ENCODE data around the gene ARAP1.

Gene ARAP1

GRCh38 chr11:72701466-72701865 is 50.7 kb downstream of the ARAP1 start:
- CTCF ChIA-PET, result no interaction called here
- DNase-seq, result no peak
- H3K27ac Mint-ChIP-seq, result no peak overlapping the region
- no peaks in the 10 kb centered on the region for H3K27me3 Mint-ChIP-seq
- H3K9me3 Mint-ChIP-seq, result no peaks in the 10 kb centered on the region
- H3K36me3 Mint-ChIP-seq, result peaks cover 47% of the 10 kb centered on the region
- H3K4me3 Mint-ChIP-seq, result no peak overlapping the region
- H3K4me1 Mint-ChIP-seq, result no peaks in the 10 kb centered on the region

- no peak overlapping the region for H3K27ac Mint-ChIP-seq
- H3K9me3 Mint-ChIP-seq, result no peaks in the 10 kb centered on the region
- H3K4me1 Mint-ChIP-seq, result no peaks in the 10 kb centered on the region
- H3K4me3 Mint-ChIP-seq, result no peak overlapping the region
- peaks cover 41% of the 10 kb centered on the region for H3K36me3 Mint-ChIP-seq
- CTCF ChIA-PET, result interaction anchor here (2.0 kb wide), 1 partner anchor 16 kb away, joined by 9 read pairs; no protein-coding TSS in a partner anchor
- no peaks in the 10 kb centered on the region for H3K27me3 Mint-ChIP-seq
- no peak for DNase-seq
Measured at GRCh38 chr11:72700146-72700545, 52.1 kb downstream of the ARAP1 start.

- H3K27ac Mint-ChIP-seq, result no peak overlapping the region
- no peaks in the 10 kb centered on the region for H3K27me3 Mint-ChIP-seq
- H3K4me1 Mint-ChIP-seq, result no peaks in the 10 kb centered on the region
Measured at GRCh38 chr11:72697814-72698213, 54.4 kb downstream of the ARAP1 start.

GRCh38 chr11:72696866-72697700 is 55.1 kb downstream of the ARAP1 start:
- no peaks in the 10 kb centered on the region for H3K27me3 Mint-ChIP-seq
- H3K4me3 Mint-ChIP-seq, result no peak overlapping the region
- H3K4me1 Mint-ChIP-seq, result no peaks in the 10 kb centered on the region
- peaks cover 48% of the 10 kb centered on the region for H3K36me3 Mint-ChIP-seq
- no peak overlapping the region for H3K27ac Mint-ChIP-seq
- no peak for DNase-seq
- H3K9me3 Mint-ChIP-seq, result no peaks in the 10 kb centered on the region
- CTCF ChIA-PET, result interaction anchor here (1.4 kb wide), 1 partner anchor 13 kb away, joined by 3 read pairs; no protein-coding TSS in a partner anchor

More at GRCh38 chr11:72697814-72698213, 54.4 kb downstream of the ARAP1 start:
- CTCF ChIA-PET, result no interaction called here
- Mint-ChIP-seq H3K36me3 (peaks cover 45% of the 10 kb centered on the region), H3K9me3 (no peaks in the 10 kb centered on the region), H3K4me3 (no peak overlapping the region)
- no peak for DNase-seq

GRCh38 chr11:72695354-72695753 is 56.9 kb downstream of the ARAP1 start:
- Mint-ChIP-seq H3K36me3 (peaks cover 42% of the 10 kb centered on the region), H3K4me3 (no peak overlapping the region), H3K9me3 (no peaks in the 10 kb centered on the region), H3K4me1 (no peaks in the 10 kb centered on the region), H3K27ac (no peak overlapping the region), H3K27me3 (no peaks in the 10 kb centered on the region)
- CTCF ChIA-PET, result interaction anchor here (1.4 kb wide), 1 partner anchor 12 kb away, joined by 3 read pairs; no protein-coding TSS in a partner anchor
- DNase-seq, result no peak

- H3K36me3 Mint-ChIP-seq, result peaks cover 40% of the 10 kb centered on the region
- H3K27me3 Mint-ChIP-seq, result no peaks in the 10 kb centered on the region
- CTCF ChIA-PET, result interaction anchor here (1.7 kb wide), 1 partner anchor 10 kb away, joined by 4 read pairs; no protein-coding TSS in a partner anchor
- no peaks in the 10 kb centered on the region for H3K9me3 Mint-ChIP-seq
- H3K4me1 Mint-ChIP-seq, result peaks cover 6% of the 10 kb centered on the region
- no peak overlapping the region for H3K27ac Mint-ChIP-seq
- no peak for DNase-seq
- no peak overlapping the region for H3K4me3 Mint-ChIP-seq
Measured at GRCh38 chr11:72693271-72693968, 58.8 kb downstream of the ARAP1 start.

- CTCF ChIA-PET, result interaction anchor here (1.7 kb wide), 1 partner anchor 9 kb away, joined by 4 read pairs; no protein-coding TSS in a partner anchor
Measured at GRCh38 chr11:72692498-72693237, 59.5 kb downstream of the ARAP1 start.

GRCh38 chr11:72690166-72690565 is 62.0 kb downstream of the ARAP1 start:
- DNase-seq, result no peak
- Mint-ChIP-seq H3K36me3 (peaks cover 58% of the 10 kb centered on the region), H3K27ac (peak overlapping the region; percentile 66), H3K4me3 (no peak overlapping the region), H3K27me3 (no peaks in the 10 kb centered on the region), H3K4me1 (peaks cover 38% of the 10 kb centered on the region), H3K9me3 (no peaks in the 10 kb centered on the region)
- CTCF ChIA-PET, result no interaction called here

More at GRCh38 chr11:72692498-72693237, 59.5 kb downstream of the ARAP1 start:
- Mint-ChIP-seq H3K9me3 (no peaks in the 10 kb centered on the region), H3K27ac (no peak overlapping the region), H3K4me1 (peaks cover 13% of the 10 kb centered on the region), H3K36me3 (peaks cover 43% of the 10 kb centered on the region), H3K27me3 (no peaks in the 10 kb centered on the region), H3K4me3 (no peak overlapping the region)
- DNase-seq, result no peak

- Mint-ChIP-seq H3K9me3 (no peaks in the 10 kb centered on the region), H3K4me3 (no peak overlapping the region), H3K27me3 (no peaks in the 10 kb centered on the region), H3K4me1 (peaks cover 43% of the 10 kb centered on the region), H3K36me3 (peaks cover 49% of the 10 kb centered on the region), H3K27ac (no peak overlapping the region)
- CTCF ChIA-PET, result no interaction called here
- DNase-seq, result no peak
Measured at GRCh38 chr11:72688929-72689328, 63.3 kb downstream of the ARAP1 start.

- Mint-ChIP-seq H3K9me3 (no peaks in the 10 kb centered on the region), H3K4me3 (no peak overlapping the region), H3K4me1 (peaks cover 47% of the 10 kb centered on the region), H3K27me3 (no peaks in the 10 kb centered on the region), H3K36me3 (peaks cover 52% of the 10 kb centered on the region), H3K27ac (peak overlapping the region; percentile 72)
- CTCF ChIA-PET, result no interaction called here
- no peak for DNase-seq
Measured at GRCh38 chr11:72688486-72688885, 63.7 kb downstream of the ARAP1 start.

GRCh38 chr11:72687326-72687725 is 64.9 kb downstream of the ARAP1 start:
- Mint-ChIP-seq H3K4me3 (no peak overlapping the region), H3K27me3 (no peaks in the 10 kb centered on the region), H3K36me3 (peaks cover 46% of the 10 kb centered on the region), H3K27ac (peak overlapping the region; percentile 88), H3K9me3 (no peaks in the 10 kb centered on the region), H3K4me1 (peaks cover 47% of the 10 kb centered on the region)
- CTCF ChIA-PET, result no interaction called here
- DNase-seq, result no peak

GRCh38 chr11:72686639-72687220 is 65.5 kb downstream of the ARAP1 start:
- CTCF ChIA-PET, result interaction anchor here (0.7 to 3.2 kb wide), 3 partner anchors 97 to 107 kb away, joined by 3 to 16 read pairs (median 4); partner anchors contain the start of gene STARD10
- Mint-ChIP-seq H3K36me3 (peaks cover 46% of the 10 kb centered on the region), H3K4me1 (peaks cover 47% of the 10 kb centered on the region)

GRCh38 chr11:72685560-72686480 is 66.4 kb downstream of the ARAP1 start:
- H3K27ac Mint-ChIP-seq, result peak overlapping the region; percentile 88
- no peaks in the 10 kb centered on the region for H3K9me3 Mint-ChIP-seq
- H3K4me3 Mint-ChIP-seq, result peak overlapping the region; percentile 19
- CTCF ChIA-PET, result interaction anchor here (0.7 to 6.1 kb wide), 9 partner anchors 10 to 492 kb away, joined by 3 to 65 read pairs (median 8); partner anchors contain the start of gene STARD10
- H3K36me3 Mint-ChIP-seq, result peaks cover 41% of the 10 kb centered on the region
- H3K27me3 Mint-ChIP-seq, result peaks cover 3% of the 10 kb centered on the region
- H3K4me1 Mint-ChIP-seq, result peaks cover 47% of the 10 kb centered on the region
- DNase-seq, result peak; percentile 62

More at GRCh38 chr11:72686639-72687220, 65.5 kb downstream of the ARAP1 start:
- no peaks in the 10 kb centered on the region for H3K9me3 Mint-ChIP-seq
- H3K4me3 Mint-ChIP-seq, result peak overlapping the region; percentile 19
- peak overlapping the region; percentile 88 for H3K27ac Mint-ChIP-seq
- H3K27me3 Mint-ChIP-seq, result no peaks in the 10 kb centered on the region
- no peak for DNase-seq

All from activated naive CD4-positive, alpha-beta T cell treated with anti-CD3 and anti-CD28 coated beads, Interleukin-2, amount 10 ng/mL, durations not matched to agents 7 days and 5 days (primary cell).